HG02763 (cell line): ENCODE measurements around the gene PTPRD.

Experiments used
- ATAC-seq: cut with Tn5 transposase; IDR thresholded peaks from one replicate; pipeline ENCODE4 v1.9.1; 2021; ENCODE audit warnings: mild to moderate bottlenecking, moderate library complexity; ENCODE audit not compliant: unreplicated experiment

Gene PTPRD

GRCh38 chr9:10059044-10059443, 553.8 kb downstream of the PTPRD start:
- ATAC-seq, result no peak

- ATAC-seq, result no peak
Observed at GRCh38 chr9:10055886-10056395, 556.9 kb downstream of the PTPRD start.

- no peak for ATAC-seq
Observed at GRCh38 chr9:10054456-10054855, 558.3 kb downstream of the PTPRD start.

GRCh38 chr9:10052916-10053315, 559.9 kb downstream of the PTPRD start:
- ATAC-seq, result no peak

- no peak for ATAC-seq
Observed at GRCh38 chr9:10052181-10052580, 560.6 kb downstream of the PTPRD start.

GRCh38 chr9:10050016-10050415, 562.8 kb downstream of the PTPRD start:
- no peak for ATAC-seq

- ATAC-seq, result no peak
Observed at GRCh38 chr9:10048994-10049393, 563.8 kb downstream of the PTPRD start.

- no peak for ATAC-seq
Observed at GRCh38 chr9:10045598-10045997, 567.2 kb downstream of the PTPRD start.

GRCh38 chr9:10041726-10042229, 571.0 kb downstream of the PTPRD start:
- no peak for ATAC-seq

- ATAC-seq, result no peak
Observed at GRCh38 chr9:10036095-10036494, 576.7 kb downstream of the PTPRD start.

GRCh38 chr9:10032166-10032565, 580.6 kb downstream of the PTPRD start:
- ATAC-seq, result no peak

GRCh38 chr9:10026443-10026984, 586.3 kb downstream of the PTPRD start:
- ATAC-seq, result no peak

GRCh38 chr9:10015755-10016154, 597.0 kb downstream of the PTPRD start:
- no peak for ATAC-seq

GRCh38 chr9:10014889-10015288, 597.9 kb downstream of the PTPRD start:
- no peak for ATAC-seq

- no peak for ATAC-seq
Observed at GRCh38 chr9:10009401-10009800, 603.4 kb downstream of the PTPRD start.

- ATAC-seq, result no peak
Observed at GRCh38 chr9:10008101-10008799, 604.6 kb downstream of the PTPRD start.

- ATAC-seq, result no peak
Observed at GRCh38 chr9:10007356-10007755, 605.4 kb downstream of the PTPRD start.

GRCh38 chr9:10005206-10005605, 607.6 kb downstream of the PTPRD start:
- ATAC-seq, result no peak

GRCh38 chr9:10003047-10003446, 609.8 kb downstream of the PTPRD start:
- no peak for ATAC-seq

GRCh38 chr9:10000669-10001068, 612.1 kb downstream of the PTPRD start:
- ATAC-seq, result no peak

GRCh38 chr9:9998491-9999287, 614.1 kb downstream of the PTPRD start:
- ATAC-seq, result no peak

GRCh38 chr9:9997585-9997984, 615.2 kb downstream of the PTPRD start:
- ATAC-seq, result no peak
